Mammary epithelial cell (primary cell): ENCODE results near the gene NCKAP1.

Source experiments
- EZH2 ChIP-seq: IDR thresholded peaks from 2 replicates; pipeline ENCODE4 v1.6.1; 2012; ENCODE audit warnings: low read length, inconsistent platforms, borderline replicate concordance
- TF ChIP-seq, protein P1 (sequence below), 2 donors: IDR thresholded peaks in 1 of 2; conservative IDR thresholded peaks in 1 of 2; 2 replicates each; pipeline ENCODE4 v1.5.1; 2011 to 2012; ENCODE audit warnings: inconsistent platforms in 2 of 2, low read length in 2 of 2, mild to moderate bottlenecking in 2 of 2, control low read depth in 1 of 2, low read depth in 1 of 2; ENCODE audit not compliant: insufficient read depth in 1 of 2; ENCODE audit errors: extremely low read depth in 1 of 2

DNA sequence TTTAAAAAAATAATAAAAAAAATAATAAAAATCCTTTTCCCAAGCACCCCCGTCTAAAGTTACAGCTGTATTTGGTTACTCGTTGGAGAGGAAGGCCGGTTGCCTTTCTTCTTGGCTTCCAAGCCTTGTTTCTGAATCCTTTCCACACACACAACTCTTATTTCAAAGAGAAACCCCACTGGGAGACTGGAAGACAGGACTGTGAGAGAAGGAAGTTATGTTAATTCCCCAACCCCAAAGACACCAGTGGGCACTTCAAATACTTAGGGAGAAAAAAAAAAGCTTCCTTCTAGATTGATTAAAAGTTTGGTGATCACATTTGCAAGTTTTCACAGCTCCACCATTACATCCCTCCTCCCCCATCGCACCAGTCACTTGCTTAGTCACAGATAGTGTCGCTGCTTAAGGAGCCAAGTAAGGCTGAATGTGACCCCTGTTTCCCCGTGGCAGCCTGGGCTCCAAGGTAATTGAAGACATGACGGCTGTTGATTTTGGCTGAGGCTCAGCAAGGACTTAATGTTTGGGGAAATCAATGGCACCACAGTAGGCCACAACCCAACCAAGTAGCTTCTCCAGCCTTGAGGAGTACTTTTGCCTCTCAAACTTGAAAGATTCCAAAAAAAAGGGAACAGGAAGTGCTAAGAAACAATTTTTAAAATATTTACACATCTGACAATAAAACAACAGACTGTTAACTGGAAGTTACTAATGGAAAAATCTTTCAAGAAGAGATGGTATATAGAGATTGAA is 131.0 kb downstream of the NCKAP1 start:
- TF ChIP-seq, protein P1, sequence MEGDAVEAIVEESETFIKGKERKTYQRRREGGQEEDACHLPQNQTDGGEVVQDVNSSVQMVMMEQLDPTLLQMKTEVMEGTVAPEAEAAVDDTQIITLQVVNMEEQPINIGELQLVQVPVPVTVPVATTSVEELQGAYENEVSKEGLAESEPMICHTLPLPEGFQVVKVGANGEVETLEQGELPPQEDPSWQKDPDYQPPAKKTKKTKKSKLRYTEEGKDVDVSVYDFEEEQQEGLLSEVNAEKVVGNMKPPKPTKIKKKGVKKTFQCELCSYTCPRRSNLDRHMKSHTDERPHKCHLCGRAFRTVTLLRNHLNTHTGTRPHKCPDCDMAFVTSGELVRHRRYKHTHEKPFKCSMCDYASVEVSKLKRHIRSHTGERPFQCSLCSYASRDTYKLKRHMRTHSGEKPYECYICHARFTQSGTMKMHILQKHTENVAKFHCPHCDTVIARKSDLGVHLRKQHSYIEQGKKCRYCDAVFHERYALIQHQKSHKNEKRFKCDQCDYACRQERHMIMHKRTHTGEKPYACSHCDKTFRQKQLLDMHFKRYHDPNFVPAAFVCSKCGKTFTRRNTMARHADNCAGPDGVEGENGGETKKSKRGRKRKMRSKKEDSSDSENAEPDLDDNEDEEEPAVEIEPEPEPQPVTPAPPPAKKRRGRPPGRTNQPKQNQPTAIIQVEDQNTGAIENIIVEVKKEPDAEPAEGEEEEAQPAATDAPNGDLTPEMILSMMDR (conservative IDR thresholded peaks at IDR 0.05 in 1 of 2, IDR thresholded peaks at IDR 0.05 in 1 of 2; ENCODE audit: extremely low read depth in 1 of 2, insufficient read depth in 1 of 2, low read depth in 1 of 2, low read length in 2 of 2): no peak
- no peak for TF ChIP-seq EZH2
